ENCODE measurements around the gene PDE9A. TPM values are rescaled to one million over a fixed set of nuclear protein-coding genes. Genes with fewer than 3 reads are reported as not detected.

The PDE9A gene
- total and polyA plus RNA-seq, 2 donors (not counting 3 experiments of a cell fraction or from before 2014, with no cell fraction given): 0.28 to 2.2 TPM

DNA sequence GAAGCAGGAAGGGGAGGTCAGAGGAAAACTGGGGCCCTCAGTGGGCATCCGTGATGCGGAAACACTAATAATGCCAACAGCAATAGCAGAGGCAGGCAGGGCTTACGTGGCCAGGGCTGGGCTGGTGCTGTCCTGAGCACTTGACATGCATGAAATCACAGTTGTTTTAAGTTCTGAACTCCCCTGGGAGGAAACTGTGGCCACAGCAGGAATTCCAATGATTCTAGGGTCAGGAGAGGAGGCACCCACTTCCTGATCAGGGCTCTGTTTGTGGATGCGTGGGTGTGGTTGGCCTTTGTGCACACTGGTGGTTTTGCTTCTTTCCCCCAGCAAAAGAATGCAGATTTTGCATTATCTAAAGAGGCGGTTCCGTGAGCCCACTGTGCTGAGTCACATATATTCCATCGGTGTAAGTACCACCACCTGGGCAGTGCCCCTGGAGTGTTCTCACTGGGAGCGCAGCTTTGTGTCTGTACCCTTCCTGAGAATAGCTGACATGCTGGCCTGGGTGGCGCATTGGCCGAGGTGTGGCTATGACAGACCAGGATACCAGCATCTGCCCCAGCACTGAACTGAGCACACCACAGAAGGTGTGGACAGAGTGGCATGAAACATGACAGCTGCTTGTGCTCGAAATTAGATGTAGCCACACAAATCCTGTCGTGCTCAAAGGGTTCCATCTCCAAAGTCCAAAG lies 71.0 kb downstream of the PDE9A start:
- DNase-seq (ENCODE audit: low read depth, low spot score): peak; percentile 7
- Histone ChIP-seq H3K4me2 (ENCODE audit: insufficient read depth, low read length) (peak overlapping the region; percentile 27), H3K9me1 (replicated peaks; ENCODE audit: control insufficient read depth, extremely low read depth, insufficient read depth, low read length) (no peaks in the 10 kb centered on the region), H3K9me3 (replicated peaks; ENCODE audit: control insufficient read depth, insufficient read depth, low read length) (no peaks in the 10 kb centered on the region), H3K4me3 (replicated peaks in 1 of 3; ENCODE audit: insufficient read depth in 1 of 3, low read depth in 1 of 3, low read length in 3 of 3) (no peak overlapping the region), H3K27ac (ENCODE audit: insufficient read depth, low read depth, low read length) (no peak overlapping the region), H3K27me3 (ENCODE audit: control insufficient read depth in 2 of 2, insufficient read depth in 2 of 2, low read length in 2 of 2) (no peaks in the 10 kb centered on the region), H3K79me2 (ENCODE audit: control insufficient read depth, insufficient read depth, low read length) (no peaks in the 10 kb centered on the region), H3K9ac (replicated peaks; ENCODE audit: extremely low read depth, insufficient read depth, low read length) (no peak overlapping the region), H2AFZ (ENCODE audit: low read depth, low read length) (no peak overlapping the region), H4K20me1 (replicated peaks; ENCODE audit: control insufficient read depth, extremely low read depth, insufficient read depth, low read length) (no peaks in the 10 kb centered on the region), H3K36me3 (ENCODE audit: control insufficient read depth in 2 of 2, extremely low read depth in 1 of 2, insufficient read depth in 2 of 2, low read length in 2 of 2) (no peaks in the 10 kb centered on the region), H3K4me1 (ENCODE audit: control insufficient read depth, extremely low read depth, insufficient read depth, low read length) (peaks cover 24% of the 10 kb centered on the region)
- peak; percentile 44 for FAIRE-seq
- ChIA-PET CTCF (no interaction called here), POLR2A (no interaction called here)
- intact Hi-C loops (cut with micrococcal nuclease): loop anchor here (10.0 kb wide), 1 partner anchor 90 kb away; no protein-coding TSS in a partner anchor
- no TSS peak for BruUV-seq (replicated peaks)
- dilution Hi-C loops (cut with MboI; ENCODE audit: extremely low pct_ligation_motif_present, low sequenced_read_pairs): no loop called here
- TF ChIP-seq MYC (IDR thresholded peaks at IDR 0.05; ENCODE audit: low read depth, low read length): no peak
- TF ChIP-seq POLR2AphosphoS5 (IDR thresholded peaks at IDR 0.05; ENCODE audit: insufficient read depth, low read depth, low read length): peak; percentile 48
- no peak for TF ChIP-seq POLR2A (IDR thresholded peaks at IDR 0.05; ENCODE audit: low read depth, low read length)
- no peak for TF ChIP-seq JUN (IDR thresholded peaks at IDR 0.05; ENCODE audit: borderline replicate concordance, insufficient read depth, insufficient read length, low read depth)
- TF ChIP-seq, protein P1, sequence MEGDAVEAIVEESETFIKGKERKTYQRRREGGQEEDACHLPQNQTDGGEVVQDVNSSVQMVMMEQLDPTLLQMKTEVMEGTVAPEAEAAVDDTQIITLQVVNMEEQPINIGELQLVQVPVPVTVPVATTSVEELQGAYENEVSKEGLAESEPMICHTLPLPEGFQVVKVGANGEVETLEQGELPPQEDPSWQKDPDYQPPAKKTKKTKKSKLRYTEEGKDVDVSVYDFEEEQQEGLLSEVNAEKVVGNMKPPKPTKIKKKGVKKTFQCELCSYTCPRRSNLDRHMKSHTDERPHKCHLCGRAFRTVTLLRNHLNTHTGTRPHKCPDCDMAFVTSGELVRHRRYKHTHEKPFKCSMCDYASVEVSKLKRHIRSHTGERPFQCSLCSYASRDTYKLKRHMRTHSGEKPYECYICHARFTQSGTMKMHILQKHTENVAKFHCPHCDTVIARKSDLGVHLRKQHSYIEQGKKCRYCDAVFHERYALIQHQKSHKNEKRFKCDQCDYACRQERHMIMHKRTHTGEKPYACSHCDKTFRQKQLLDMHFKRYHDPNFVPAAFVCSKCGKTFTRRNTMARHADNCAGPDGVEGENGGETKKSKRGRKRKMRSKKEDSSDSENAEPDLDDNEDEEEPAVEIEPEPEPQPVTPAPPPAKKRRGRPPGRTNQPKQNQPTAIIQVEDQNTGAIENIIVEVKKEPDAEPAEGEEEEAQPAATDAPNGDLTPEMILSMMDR (IDR thresholded peaks at IDR 0.05; ENCODE audit: extremely low read depth in 1 of 2, insufficient read depth in 1 of 2, low read depth in 1 of 2, low read length in 2 of 2): no peak
- no peak for TF ChIP-seq FOS (IDR thresholded peaks at IDR 0.05; ENCODE audit: borderline replicate concordance, insufficient read depth, low read length)
- no peak for TF ChIP-seq EZH2 (IDR thresholded peaks at IDR 0.05; ENCODE audit: borderline replicate concordance, low read depth, low read length, severe bottlenecking)
- TF ChIP-seq, protein P2, sequence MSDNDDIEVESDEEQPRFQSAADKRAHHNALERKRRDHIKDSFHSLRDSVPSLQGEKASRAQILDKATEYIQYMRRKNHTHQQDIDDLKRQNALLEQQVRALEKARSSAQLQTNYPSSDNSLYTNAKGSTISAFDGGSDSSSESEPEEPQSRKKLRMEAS (IDR thresholded peaks at IDR 0.05; ENCODE audit: insufficient read depth, insufficient read length): no peak
- peak; percentile 26 for TF ChIP-seq GATA2 (IDR thresholded peaks at IDR 0.05; ENCODE audit: insufficient read depth, insufficient read length, low read depth, low read length)
